IPS DF 4.7 (cell line): ENCODE data around the gene KCNH1.

Source experiments
- DNase-seq: peaks from one replicate; pipeline ENCODE4 v3.0.0-alpha.2; 2013; ENCODE audit warnings: low spot score; ENCODE audit errors: extremely low read depth

The KCNH1 gene

DNA sequence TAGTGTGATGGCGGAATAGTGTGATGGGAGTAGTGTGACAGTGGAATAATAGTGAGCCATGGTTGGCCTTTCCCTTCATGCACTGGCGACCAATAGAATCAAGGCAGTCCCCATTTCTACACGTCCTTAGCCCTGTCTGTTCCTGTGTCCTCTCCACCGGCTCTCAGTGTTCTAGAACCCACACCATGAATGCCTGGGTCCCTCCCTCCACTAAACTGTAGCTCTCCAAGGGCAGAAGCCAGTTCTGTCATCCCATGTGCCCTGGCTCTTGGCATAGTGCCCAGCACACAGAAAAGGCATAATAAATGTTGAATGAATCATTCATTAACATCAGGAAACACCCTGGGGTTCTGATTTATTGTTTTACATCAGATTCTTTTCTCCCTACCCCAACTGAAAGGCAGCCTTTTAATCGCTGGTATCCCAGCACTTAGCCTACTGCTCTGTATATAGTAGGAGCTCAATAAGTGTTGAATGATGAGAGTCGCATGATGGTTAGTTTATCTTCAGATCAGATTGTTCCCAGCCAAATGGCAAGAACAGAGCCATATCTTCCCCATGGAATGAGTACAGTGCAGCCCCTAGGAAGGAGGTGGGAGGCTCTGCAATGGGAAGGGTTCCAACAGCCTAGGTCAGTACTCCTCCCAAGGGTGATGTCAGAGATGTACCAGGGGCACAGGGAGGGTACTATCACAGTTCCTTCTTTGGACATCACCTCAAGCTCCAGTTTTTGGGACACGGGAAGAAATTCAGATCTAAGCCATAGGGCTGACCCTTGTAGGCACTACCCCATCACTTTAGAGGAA is 479.6 kb downstream of the KCNH1 start:
- DNase-seq, result no peak

DNA sequence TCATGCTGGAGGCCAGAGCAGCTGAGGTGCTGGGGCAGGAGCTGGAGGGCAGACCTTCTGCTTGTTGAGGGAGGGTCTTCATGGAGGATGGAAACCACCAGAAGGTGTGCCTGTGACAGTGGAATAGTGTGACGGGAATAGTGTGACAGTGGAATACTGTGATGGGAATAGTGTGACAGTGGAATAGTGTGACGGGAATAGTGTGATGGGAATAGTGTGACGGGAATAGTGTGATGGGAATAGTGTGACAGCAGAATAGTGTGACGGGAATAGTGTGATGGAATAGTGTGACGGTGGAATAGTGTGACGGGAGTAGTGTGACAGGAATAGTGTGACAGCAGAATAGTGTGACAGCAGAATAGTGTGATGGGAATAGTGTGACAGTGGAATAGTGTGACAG is 480.2 kb downstream of the KCNH1 start:
- DNase-seq, result no peak

DNA sequence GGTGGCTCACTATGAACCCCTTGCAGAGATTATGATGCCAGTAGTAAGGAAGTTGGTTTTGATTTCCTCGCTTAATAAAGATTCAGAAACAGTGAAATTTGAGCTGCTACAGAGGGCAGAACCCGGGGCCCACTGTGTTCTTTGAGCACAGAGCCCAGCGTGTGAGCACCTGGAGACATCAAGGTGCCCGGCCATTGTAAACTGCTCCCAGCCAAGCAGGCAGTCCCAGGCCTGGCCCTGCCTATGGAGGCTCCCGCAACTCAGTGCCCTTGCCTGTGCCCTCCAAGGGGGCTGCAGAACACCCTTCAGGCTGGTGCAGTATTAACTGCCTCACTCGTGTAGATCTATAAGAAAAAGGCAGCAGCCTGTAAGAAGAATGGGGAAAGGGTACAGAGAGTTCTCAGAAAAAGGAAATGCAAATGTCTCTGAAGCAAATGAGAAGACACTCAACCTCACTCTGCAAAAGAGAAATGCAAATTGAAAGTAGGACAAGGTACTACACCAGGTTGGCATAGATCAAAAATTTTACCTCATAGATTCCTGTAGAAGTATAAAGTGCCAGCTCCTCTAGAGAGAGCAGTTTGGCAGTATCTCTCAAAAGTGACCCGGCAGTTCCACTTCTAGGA is 481.5 kb downstream of the KCNH1 start:
- no peak for DNase-seq

DNA sequence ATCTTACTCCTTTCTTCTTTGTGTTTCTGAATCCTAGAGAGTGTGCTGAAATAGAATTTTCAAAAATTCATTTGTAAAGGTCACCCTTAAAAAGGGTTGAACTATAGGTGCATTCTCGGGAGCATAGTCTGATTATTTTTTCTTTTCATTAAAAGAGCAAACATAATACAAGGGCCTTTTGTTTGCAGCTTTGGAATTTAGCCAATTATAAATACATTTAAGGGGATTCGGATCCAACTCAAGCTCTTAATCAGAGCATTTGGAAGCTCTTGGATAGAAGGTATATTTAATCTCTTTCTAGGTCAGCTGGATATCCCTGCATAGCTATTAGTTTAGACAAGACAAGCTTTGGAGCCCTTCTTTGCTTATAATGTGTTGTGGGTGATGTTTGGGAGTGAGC is 483.5 kb downstream of the KCNH1 start:
- no peak for DNase-seq

DNA sequence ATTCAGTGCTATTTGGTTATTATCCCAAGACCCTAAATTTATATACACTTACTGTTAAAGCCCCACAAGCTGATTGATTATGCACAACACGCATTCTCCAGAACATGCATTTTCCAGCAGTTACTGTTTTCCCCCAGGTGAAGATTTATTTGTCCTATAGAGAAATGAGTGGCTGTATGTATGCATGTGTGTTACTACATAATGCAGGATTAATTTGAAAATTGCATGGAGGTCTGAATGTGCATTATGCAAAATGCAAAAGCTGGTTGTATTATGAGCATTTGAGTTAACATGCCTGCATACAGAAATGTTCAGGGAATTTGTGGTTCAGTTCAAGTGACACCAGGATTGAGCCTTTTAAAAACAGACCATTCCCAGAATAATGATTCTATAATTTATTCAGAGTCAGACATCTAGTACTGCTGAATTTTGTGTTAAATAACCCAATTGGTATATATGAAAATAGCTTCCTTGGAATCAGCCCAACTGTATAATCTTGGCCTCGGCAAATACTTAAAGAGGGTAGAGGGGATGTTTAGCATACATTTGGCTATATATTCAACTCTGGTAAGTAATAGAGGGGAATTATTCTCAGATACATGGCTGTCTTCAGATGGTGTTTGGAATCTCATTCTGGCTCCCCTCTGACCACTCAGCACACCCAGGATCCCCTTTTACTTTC is 485.2 kb downstream of the KCNH1 start:
- no peak for DNase-seq

DNA sequence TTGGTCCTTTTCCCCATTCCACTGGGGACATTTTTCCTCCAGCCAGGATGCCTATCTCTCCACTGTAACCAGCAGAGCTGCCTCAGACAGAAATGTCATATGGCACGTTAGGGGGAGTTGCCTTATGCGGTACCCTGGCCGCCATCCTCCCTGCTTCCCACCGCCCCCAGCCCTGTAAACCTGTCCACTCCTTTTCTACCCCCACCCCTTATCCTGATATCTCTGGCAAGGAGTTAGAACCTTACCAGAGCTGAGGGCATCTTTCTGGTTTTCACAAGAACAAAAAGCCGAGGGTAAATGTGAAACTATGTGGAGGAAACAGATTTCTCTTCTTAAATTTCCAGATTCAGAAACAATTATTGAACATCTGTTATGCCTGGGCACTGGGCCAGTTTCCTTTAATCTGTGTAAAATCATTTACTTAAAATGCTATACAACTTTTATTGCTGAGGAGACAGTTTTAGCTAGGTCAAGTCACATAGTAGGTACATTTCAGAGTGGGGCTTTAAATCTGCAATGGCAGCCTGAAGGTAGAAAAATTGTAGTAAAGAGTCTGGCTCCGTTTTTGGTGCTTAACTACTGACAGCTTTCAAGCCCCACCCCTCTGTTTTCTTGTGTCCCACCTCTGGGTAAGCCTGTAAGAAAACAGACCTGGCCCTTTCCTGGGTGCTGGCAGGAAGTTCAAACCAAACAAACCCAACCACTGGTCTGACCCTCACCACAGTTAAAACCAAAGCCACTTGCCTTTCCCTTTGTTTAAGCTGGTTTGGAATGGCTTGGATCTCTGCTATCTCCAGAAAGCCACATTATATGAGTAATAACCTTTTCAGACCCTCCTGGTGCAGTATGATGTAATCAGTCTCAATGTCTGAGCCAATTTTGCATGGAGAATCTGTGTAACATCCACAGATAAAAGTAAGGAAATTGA is 486.3 kb downstream of the KCNH1 start:
- no peak for DNase-seq

DNA sequence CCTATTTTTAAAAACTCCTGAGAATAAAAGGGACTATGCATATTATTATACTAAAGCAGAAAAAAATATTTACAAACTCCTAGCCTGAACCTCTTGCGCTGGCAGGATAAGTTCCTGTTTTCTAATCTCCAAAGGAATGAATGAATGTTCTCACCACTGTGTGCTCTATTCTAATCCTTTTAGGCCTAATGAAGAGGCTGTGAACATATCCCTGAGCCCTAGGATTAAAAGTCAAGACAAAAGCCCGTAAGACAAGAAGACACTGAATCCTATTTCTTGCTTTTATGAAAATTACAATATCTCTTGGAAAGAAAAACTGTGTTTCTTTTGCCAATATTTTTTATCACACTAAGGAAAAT is 487.7 kb downstream of the KCNH1 start:
- no peak for DNase-seq

DNA sequence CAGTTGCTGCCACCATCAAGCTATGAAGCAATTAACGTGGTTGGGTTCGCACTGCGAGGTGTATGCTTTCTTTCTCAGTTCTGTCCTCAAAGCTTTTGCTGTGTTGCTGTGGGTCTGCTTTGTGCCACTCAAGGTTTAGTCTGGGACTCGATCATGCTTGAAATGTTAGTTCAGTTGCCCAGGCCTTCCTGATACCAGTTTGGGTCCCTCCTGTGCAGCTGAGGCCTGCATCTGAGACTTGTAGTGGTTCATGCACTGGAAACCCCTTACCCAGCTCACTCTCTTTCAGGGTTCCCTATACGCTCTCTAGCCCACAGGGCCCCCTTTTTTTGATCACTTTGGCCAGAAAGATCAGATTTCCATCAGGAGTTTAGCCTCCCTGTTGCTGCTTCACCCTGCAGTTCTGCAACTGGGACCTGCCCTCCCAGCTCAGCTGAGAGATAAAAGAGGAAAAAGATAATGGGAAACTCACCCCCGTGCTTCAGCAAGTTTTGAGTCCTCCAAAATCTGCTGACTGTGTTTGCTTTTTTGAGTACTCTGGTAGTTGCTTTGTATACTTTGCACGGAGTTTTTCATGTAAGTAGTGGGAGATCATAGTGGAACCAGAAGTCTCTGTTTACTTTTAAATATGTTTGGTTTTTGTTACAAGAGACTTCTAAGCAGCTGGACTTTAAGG is 488.2 kb downstream of the KCNH1 start:
- DNase-seq, result no peak

DNA sequence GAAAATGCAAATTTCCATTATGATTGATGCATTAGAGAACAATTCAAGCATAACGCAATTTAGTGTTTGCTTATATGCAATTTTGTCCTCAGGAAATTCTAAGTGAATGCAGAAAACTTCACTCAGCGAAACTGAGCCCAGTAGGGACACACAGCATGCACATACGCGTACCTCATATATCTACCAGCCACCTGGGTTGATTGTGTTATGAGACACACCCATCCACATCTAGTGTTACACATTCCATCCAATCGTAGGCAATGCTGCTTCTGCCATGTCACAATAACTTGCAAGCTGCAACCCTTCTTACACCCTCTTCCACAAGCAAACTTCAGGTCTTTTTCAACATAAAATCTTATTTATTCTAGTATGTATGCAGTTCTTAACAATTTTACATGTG is 492.4 kb downstream of the KCNH1 start:
- no peak for DNase-seq

DNA sequence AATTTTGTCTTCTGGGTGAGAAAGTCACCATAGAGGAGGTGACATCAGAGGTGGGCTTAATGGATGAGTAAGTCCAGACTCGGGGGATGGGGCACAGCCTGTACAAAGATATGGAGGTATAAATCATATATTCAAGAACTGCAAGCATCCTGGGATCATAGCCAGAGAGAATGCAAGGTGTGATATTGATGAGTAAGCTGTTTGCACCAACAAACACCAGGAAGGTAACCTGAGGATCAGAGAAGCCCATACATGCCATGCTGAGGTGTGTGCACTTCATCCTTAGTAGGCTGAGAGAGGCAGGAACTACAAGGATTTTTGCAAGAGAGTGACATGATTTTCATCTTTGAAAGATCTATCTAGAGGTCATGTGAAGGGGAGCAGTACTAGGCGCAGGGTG is 498.8 kb downstream of the KCNH1 start:
- DNase-seq, result no peak

DNA sequence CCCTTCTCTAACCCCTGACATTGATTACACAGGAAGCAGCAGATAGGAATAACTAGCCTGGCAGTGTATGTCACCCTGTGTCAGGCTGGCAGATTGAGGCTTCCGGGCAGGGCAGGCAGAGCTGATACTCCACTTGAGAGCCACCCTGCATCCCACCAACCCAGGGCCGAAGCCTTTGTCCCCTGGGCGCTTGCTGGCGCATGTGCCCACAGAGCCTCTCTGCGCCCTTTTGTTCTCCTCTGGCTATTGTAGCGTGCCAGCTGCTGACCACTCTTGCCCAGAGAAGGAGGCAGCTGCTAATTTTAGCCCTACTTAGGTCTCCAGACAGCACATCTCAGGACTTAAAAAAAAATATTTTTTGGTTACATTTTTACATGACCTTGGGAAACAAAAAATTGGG is 500.3 kb downstream of the KCNH1 start:
- no peak for DNase-seq

DNA sequence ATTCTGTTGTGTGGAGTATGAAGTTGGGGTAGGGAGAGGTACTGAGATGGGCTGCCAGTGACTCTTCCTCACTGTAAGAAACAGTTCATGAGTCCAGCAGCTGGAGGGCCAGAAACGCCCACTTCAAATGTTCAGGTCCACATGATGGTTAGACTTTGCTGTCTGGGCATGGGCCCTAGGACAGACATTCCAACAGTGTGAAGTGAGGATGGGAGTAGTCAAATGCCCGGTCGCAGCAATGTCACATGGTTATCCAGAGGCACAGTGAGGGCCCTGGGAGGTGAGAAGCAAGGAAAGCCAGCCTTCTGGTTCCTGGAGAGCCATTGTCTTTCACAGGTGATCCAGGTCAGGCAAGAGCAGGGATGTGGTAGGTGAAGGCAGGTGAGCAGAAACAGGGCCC is 500.8 kb downstream of the KCNH1 start:
- DNase-seq, result no peak

DNA sequence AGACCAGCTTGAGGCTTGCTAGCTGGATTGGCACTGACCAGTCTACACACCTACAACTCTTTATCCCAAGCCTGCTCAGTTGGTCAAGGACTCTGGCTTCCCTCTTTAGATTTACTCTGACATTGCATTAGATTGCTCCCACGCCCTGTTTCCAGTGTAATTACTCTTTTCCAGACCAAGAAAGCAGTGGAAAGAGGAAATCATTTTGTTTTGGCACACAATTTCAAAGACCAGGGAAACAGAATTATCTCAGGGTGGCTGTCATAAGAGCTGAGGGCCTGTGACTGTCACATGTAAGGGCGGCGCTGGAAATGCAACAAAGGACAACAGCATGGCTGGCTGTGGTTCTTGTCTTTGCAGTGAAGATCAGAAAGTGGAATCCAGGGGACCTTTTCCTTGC is 502.5 kb downstream of the KCNH1 start:
- no peak for DNase-seq

DNA sequence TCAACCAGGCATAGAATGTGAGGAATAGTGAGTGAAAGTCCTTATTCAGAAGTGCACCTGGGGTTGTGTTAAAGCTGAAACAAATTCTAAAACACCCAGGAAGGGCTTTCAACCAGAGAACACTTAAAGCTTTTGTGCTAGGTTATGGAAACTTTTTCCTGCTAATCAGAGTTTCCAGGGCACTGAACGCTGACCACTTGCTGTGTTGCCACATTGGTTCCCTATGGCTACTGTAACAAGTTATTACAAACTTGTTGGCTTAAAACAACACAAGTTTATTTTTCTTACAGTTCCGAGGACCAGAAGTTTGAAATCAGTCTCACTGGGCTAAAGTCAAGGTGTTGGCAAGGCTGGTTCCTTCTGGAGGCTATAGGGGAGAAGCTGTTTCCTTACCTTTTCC is 504.7 kb downstream of the KCNH1 start:
- no peak for DNase-seq

DNA sequence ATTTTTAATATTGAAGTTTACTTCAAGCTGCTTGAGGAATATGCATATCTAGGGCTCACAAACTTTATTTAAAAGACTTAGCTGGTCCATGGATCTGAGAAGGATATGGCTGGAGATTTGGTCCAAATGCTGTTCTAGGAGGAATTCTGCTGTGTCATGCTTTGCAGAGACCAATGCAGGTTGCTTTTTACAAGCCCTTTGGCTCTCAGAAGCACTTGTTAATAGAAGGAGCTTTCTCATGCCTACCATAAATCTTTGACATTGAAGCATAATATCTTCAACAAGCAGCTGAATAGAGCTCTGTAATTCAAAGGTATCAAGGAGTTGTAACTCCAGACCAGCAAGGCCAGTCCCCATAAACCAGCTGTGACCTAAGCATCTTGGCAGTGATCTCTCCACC is 506.2 kb downstream of the KCNH1 start:
- DNase-seq, result no peak
